Cardiac muscle cell (in vitro differentiated cells and primary cell): ENCODE measurements around the gene CFAP70. TPM values are rescaled to one million over a fixed set of nuclear protein-coding genes. Genes with fewer than 3 reads are reported as not detected.

ENCODE experiments used
- DNase-seq, 2 donors: peaks; one replicate each; pipeline versions ENCODE4 v3.0.0 to v3.0.0-alpha.2; 2010 to 2017; ENCODE audit warnings: low read depth in 1 of 2, low spot score in 1 of 2
- H3K27ac ChIP-seq: fragments of 200-600 bp; sonication (generic); 2 replicates; pipeline ENCODE4 v1.5.1; 2016
- H3K27me3 ChIP-seq: fragments of 200-600 bp; sonication (generic); 2 replicates; pipeline ENCODE4 v1.6.0; 2016; ENCODE audit warnings: control low read depth
- H3K36me3 ChIP-seq: fragments of 200-600 bp; sonication (generic); 2 replicates; pipeline ENCODE4 v1.5.1; 2016; ENCODE audit warnings: control low read depth
- H3K4me1 ChIP-seq: fragments of 200-600 bp; sonication (generic); 2 replicates; pipeline ENCODE4 v1.8.1; 2017; ENCODE audit warnings: low read depth, mild to moderate bottlenecking, mixed run types
- H3K4me3 ChIP-seq: fragments of 200-600 bp; sonication (generic); 2 replicates; pipeline ENCODE4 v1.5.1; 2016; ENCODE audit warnings: mild to moderate bottlenecking
- H3K9me3 ChIP-seq: fragments of 200-600 bp; sonication (generic); 2 replicates; pipeline ENCODE4 v1.5.1; 2017; ENCODE audit warnings: low read depth, mild to moderate bottlenecking, control low read depth
- CTCF ChIP-seq: IDR thresholded peaks from 2 replicates; pipeline ENCODE4 v1.5.1; 2012; ENCODE audit warnings: low read depth, mild to moderate bottlenecking, low read length
- polyA plus RNA-seq: library from polyadenylated mRNA; unstranded; fragments of >200 nt; fragmentation: Nextera tagmentation; extraction: Ambion mirVana; gene quantifications from 2 replicates; pipeline ENCODE4 v1.2.1, GENCODE V29; 2016
- total RNA-seq: library from RNA; depleted of rRNA; stranded (reverse); fragments of >200 nt; gene quantifications from 2 replicates; pipeline ENCODE4 v1.2.3, GENCODE V29; 2016

CFAP70 gene
- total and polyA plus RNA-seq, 2 experiments from 2014 or later, result 1.9 to 4.0 TPM

- Histone ChIP-seq H3K27me3 (no peaks in the 10 kb centered on the region), H3K27ac (no peak overlapping the region), H3K4me3 (no peak overlapping the region), H3K36me3 (peaks cover 19% of the 10 kb centered on the region), H3K4me1 (no peaks in the 10 kb centered on the region), H3K9me3 (no peaks in the 10 kb centered on the region)
- DNase-seq, result no peak
- no peak for TF ChIP-seq CTCF
Observed at GRCh38 chr10:73215749-73216148, 142.9 kb downstream of the CFAP70 start.

- TF ChIP-seq CTCF, result no peak
- no peak overlapping the region for H3K4me3 ChIP-seq
- no peaks in the 10 kb centered on the region for H3K4me1 ChIP-seq
- H3K36me3 ChIP-seq, result peaks cover 6% of the 10 kb centered on the region
- DNase-seq, result no peak
- no peak overlapping the region for H3K27ac ChIP-seq
- H3K9me3 ChIP-seq, result no peaks in the 10 kb centered on the region
- H3K27me3 ChIP-seq, result no peaks in the 10 kb centered on the region
Observed at GRCh38 chr10:73211106-73211811, 147.4 kb downstream of the CFAP70 start.

- no peak for DNase-seq
- Histone ChIP-seq H3K36me3 (peaks cover 6% of the 10 kb centered on the region), H3K9me3 (no peaks in the 10 kb centered on the region), H3K27me3 (no peaks in the 10 kb centered on the region), H3K4me1 (no peaks in the 10 kb centered on the region), H3K27ac (no peak overlapping the region), H3K4me3 (no peak overlapping the region)
- TF ChIP-seq CTCF, result no peak
Observed at GRCh38 chr10:73210395-73211105, 148.1 kb downstream of the CFAP70 start.

- no peak overlapping the region for H3K27ac ChIP-seq
- no peaks in the 10 kb centered on the region for H3K4me1 ChIP-seq
- TF ChIP-seq CTCF, result no peak
- H3K9me3 ChIP-seq, result no peaks in the 10 kb centered on the region
- peaks cover 6% of the 10 kb centered on the region for H3K36me3 ChIP-seq
- DNase-seq, result peak in 1 of 2 donors; percentile 34
- H3K27me3 ChIP-seq, result no peaks in the 10 kb centered on the region
- no peak overlapping the region for H3K4me3 ChIP-seq
Observed at GRCh38 chr10:73209705-73210104, 149.0 kb downstream of the CFAP70 start.

GRCh38 chr10:73207883-73208282, 150.8 kb downstream of the CFAP70 start:
- TF ChIP-seq CTCF, result no peak
- no peak overlapping the region for H3K4me3 ChIP-seq
- DNase-seq, result no peak
- H3K27me3 ChIP-seq, result no peaks in the 10 kb centered on the region
- H3K4me1 ChIP-seq, result no peaks in the 10 kb centered on the region
- no peak overlapping the region for H3K27ac ChIP-seq
- H3K9me3 ChIP-seq, result no peaks in the 10 kb centered on the region
- peaks cover 10% of the 10 kb centered on the region for H3K36me3 ChIP-seq
